GM12878 (cell line): ENCODE results near the gene MRPS35. TPM values are rescaled to one million over a fixed set of nuclear protein-coding genes. Genes with fewer than 3 reads are reported as not detected.

Source experiments
- ATAC-seq: fragments of 200-7000 bp; cut with Tn5 transposase; 3 replicates; pipeline ENCODE4 v1.9.1; 2020; ENCODE audit warnings: mild to moderate bottlenecking, moderate library complexity
- BruUV-seq: library from RNA; stranded (reverse); fragments of 400-500 nt; replicated peaks from 2 replicates; lab custom pipeline; 2021; lab: Mats Ljungman, UMichigan
- CTCF ChIA-PET: fragments of 300-600 bp; sonication (Branson Sonifier 250); formaldehyde crosslinking; extraction: SDS; loops from one replicate; lab custom pipeline; 2021; ENCODE audit warnings: inconsistent platforms; lab: Yijun Ruan, JAX
- POLR2A ChIA-PET: fragments of 350-600 bp; formaldehyde crosslinking; extraction: SDS; loops from one replicate; lab custom pipeline; 2021; ENCODE audit warnings: inconsistent platforms; lab: Charles Lee
- RAD21 ChIA-PET: fragments of 300-600 bp; sonication (Branson Sonifier 250); formaldehyde crosslinking; loops from one replicate; lab custom pipeline; 2023; ENCODE audit warnings: antibody characterized with exemption; ENCODE audit not compliant: unreplicated experiment; lab: Charles Lee
- SMC1A ChIA-PET: fragments of 300-600 bp; sonication (Branson Sonifier 250); formaldehyde crosslinking; loops from one replicate; lab custom pipeline; 2023; ENCODE audit not compliant: unreplicated experiment, uncharacterized antibody; lab: Charles Lee
- DNase-seq: peaks from one replicate; pipeline ENCODE4 v3.0.0-alpha.2; 2011; ENCODE audit warnings: low read depth, low spot score
- FAIRE-seq: peaks from 3 replicates; lab custom pipeline; 2011; peaks lifted over from hg19 to GRCh38; lab: Jason Lieb, UNC
- H2AFZ ChIP-seq: 2 replicates; pipeline ENCODE4 v1.6.0; 2011; ENCODE audit warnings: low read depth, low read length, control low read depth; ENCODE audit not compliant: control insufficient read depth
- H3K27ac ChIP-seq: 2 replicates; pipeline ENCODE4 v1.5.1; 2011; ENCODE audit warnings: control low read depth; ENCODE audit not compliant: control insufficient read depth, insufficient read depth
- H3K27me3 ChIP-seq, 2 experiments: replicated peaks in 1 of 2; 2 replicates each; pipeline versions ENCODE4 v1.6.0 to v1.6.1; 2011; ENCODE audit warnings: low read length in 1 of 2; ENCODE audit not compliant: control insufficient read depth in 2 of 2, insufficient read depth in 2 of 2
- H3K36me3 ChIP-seq, 2 experiments: 2 replicates each; pipeline ENCODE4 v1.5.1; 2011; ENCODE audit warnings: low read length in 1 of 2; ENCODE audit not compliant: control insufficient read depth in 2 of 2, insufficient read depth in 2 of 2
- H3K4me1 ChIP-seq: 2 replicates; pipeline ENCODE4 v1.6.1; 2011; ENCODE audit warnings: mild to moderate bottlenecking, low read length, moderate library complexity, mixed read lengths; ENCODE audit not compliant: control insufficient read depth, insufficient read depth
- H3K4me2 ChIP-seq: 2 replicates; pipeline ENCODE4 v1.6.0; 2011; ENCODE audit warnings: control low read depth; ENCODE audit not compliant: control insufficient read depth, insufficient read depth
- H3K4me3 ChIP-seq: fragments of 200-600 bp; sonication (generic); 2 replicates; pipeline ENCODE4 v1.5.1; 2016
- H3K79me2 ChIP-seq: 2 replicates; pipeline ENCODE4 v1.6.0; 2011; ENCODE audit warnings: low read length; ENCODE audit not compliant: control insufficient read depth, insufficient read depth
- H3K9ac ChIP-seq: 2 replicates; pipeline ENCODE4 v1.8.0; 2011; ENCODE audit warnings: low read length, control low read depth, mixed read lengths; ENCODE audit not compliant: control insufficient read depth, insufficient read depth
- H3K9me3 ChIP-seq: replicated peaks from 3 replicates; pipeline ENCODE4 v1.5.1; 2011; ENCODE audit warnings: mild to moderate bottlenecking, low read length; ENCODE audit not compliant: control insufficient read depth, insufficient read depth
- H4K20me1 ChIP-seq: 2 replicates; pipeline ENCODE4 v1.6.0; 2011; ENCODE audit not compliant: control insufficient read depth, insufficient read depth
- CREM ChIP-seq: IDR thresholded peaks from 2 replicates; pipeline ENCODE4 v1.6.1; 2014; ENCODE audit warnings: antibody characterized with exemption, low read depth
- ETV6 ChIP-seq, 2 experiments: fragments of 450-650 bp in 1 of 2; IDR thresholded peaks in 1 of 2; conservative IDR thresholded peaks in 1 of 2; 2 replicates each; pipeline ENCODE4 v1.6.1; 2014; ENCODE audit warnings: antibody characterized with exemption in 1 of 2, borderline replicate concordance in 1 of 2, low read depth in 1 of 2, mild to moderate bottlenecking in 1 of 2, moderate library complexity in 1 of 2
- FOXK2 ChIP-seq: fragments of 450-650 bp; IDR thresholded peaks from 2 replicates; pipeline ENCODE4 v1.6.1; 2017; ENCODE audit warnings: mild to moderate bottlenecking, moderate library complexity
- IKZF2 ChIP-seq, 2 experiments: fragments of 450-650 bp; IDR thresholded peaks; 2 replicates each; pipeline ENCODE4 v1.6.1; 2017; ENCODE audit warnings: mild to moderate bottlenecking in 2 of 2, moderate library complexity in 2 of 2
- MXI1 ChIP-seq: fragments of 150-350 bp; IDR thresholded peaks from 2 replicates; pipeline ENCODE4 v1.6.1; 2011; ENCODE audit warnings: low read depth, mild to moderate bottlenecking, inconsistent platforms, low read length, improper control_type of control experiment
- ZNF24 ChIP-seq: fragments of 450-650 bp; IDR thresholded peaks from 2 replicates; pipeline ENCODE4 v1.6.1; 2017; ENCODE audit warnings: antibody characterized with exemption, mild to moderate bottlenecking
- WGBS: methylation state at CpG from one replicate; pipeline ENCODE4 v1.1.6; 2016; ENCODE audit warnings: low lambda C conversion rate; ENCODE audit not compliant: insufficient replicate concordance, insufficient coverage; ENCODE audit errors: missing lambda C conversion rate; 5-methylcytosine and 5-hydroxymethylcytosine counted together
- in situ Hi-C: fragments of 300-500 bp; cut with MboI; formaldehyde crosslinking; loops from 9 replicates; pipeline ENCODE4 v1.14.3; 2018; ENCODE audit warnings: mixed read lengths
- intact Hi-C: fragments of 100-400 bp; cut with micrococcal nuclease; formaldehyde crosslinking; loops from one replicate; pipeline ENCODE4 v1.14.2; 2022; ENCODE audit not compliant: unreplicated experiment
- polyA plus RNA-seq, 11 experiments: library from polyadenylated mRNA; depleted of rRNA in 4 of 11; unstranded in 6 of 11; stranded (reverse) in 5 of 11; fragments of >200 nt; fragmentation: Nextera tagmentation in 4 of 11; fragmentation: Illumina TruSeq in 1 of 11; extraction: Ambion mirVana in 4 of 11; extraction: Trizol in 1 of 11; gene quantifications; 1 replicate in 1 of 11; 2 replicates in 10 of 11; pipeline versions ENCODE4 v1.2.1 to v1.2.3, GENCODE V29; 2011 to 2016; ENCODE audit warnings: inconsistent platforms in 2 of 11, missing spikeins in 2 of 11, low read depth in 1 of 11
- total RNA-seq, 4 experiments: library from RNA; depleted of rRNA in 3 of 4; stranded (reverse); fragments of >200 nt in 3 of 4; fragmentation: Illumina TruSeq in 1 of 4; extraction: Trizol in 1 of 4; gene quantifications; 2 replicates each; pipeline versions ENCODE4 v1.2.1 to v1.2.3, GENCODE V29; 2013 to 2021
- TF ChIP-seq, protein P1 (sequence below): fragments of 450-650 bp; IDR thresholded peaks from 2 replicates; pipeline ENCODE4 v1.6.1; 2016; ENCODE audit warnings: mild to moderate bottlenecking
- TF ChIP-seq, protein P2 (sequence below): fragments of 150-350 bp; IDR thresholded peaks from 2 replicates; pipeline ENCODE4 v1.6.1; 2014; ENCODE audit warnings: mild to moderate bottlenecking, low read depth, low read length
- TF ChIP-seq, protein P3 (sequence below): fragments of 450-650 bp; IDR thresholded peaks from 2 replicates; pipeline ENCODE4 v1.6.1; 2018; ENCODE audit warnings: mild to moderate bottlenecking, low read depth, moderate library complexity; ENCODE audit not compliant: partially characterized antibody
- TF ChIP-seq, protein P4 (sequence below): IDR thresholded peaks from 2 replicates; pipeline ENCODE4 v1.6.1; 2011; ENCODE audit warnings: borderline replicate concordance, low read depth, mild to moderate bottlenecking, moderate library complexity, low read length; ENCODE audit not compliant: insufficient read depth, poor library complexity, severe bottlenecking
- TF ChIP-seq, protein P5 (sequence below): fragments of 450-650 bp; IDR thresholded peaks from 2 replicates; pipeline ENCODE4 v1.6.1; 2017; ENCODE audit warnings: antibody characterized with exemption, mild to moderate bottlenecking, moderate library complexity

MRPS35 gene
- total and polyA plus RNA-seq, 10 of the 15 experiments (the other 5 are each of a cell fraction or from before 2014, with no cell fraction given), result 45.7 to 111 (median 67.1) TPM

DNA sequence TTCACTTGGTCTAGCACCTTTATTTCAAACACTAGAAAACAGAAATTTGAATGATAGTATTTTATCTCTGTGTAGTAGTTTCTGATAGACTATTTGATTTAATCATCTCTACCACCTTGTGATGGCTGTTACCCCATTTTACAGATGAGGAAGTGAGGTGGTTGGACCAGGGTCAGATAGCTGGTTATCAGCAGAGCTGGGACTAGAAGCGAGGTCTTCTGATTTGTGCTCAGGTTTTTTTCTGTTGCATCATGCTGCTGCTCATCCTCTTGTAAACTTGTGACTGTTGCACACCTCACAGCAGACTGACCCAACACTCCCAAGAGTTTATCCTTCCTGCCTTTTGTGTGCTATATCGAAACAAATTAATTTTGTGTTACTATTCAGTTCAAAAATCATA, 79.5 kb downstream of the MRPS35 start:
- Histone ChIP-seq H3K27ac (no peak overlapping the region), H3K79me2 (peaks cover 3% of the 10 kb centered on the region), H3K9me3 (no peaks in the 10 kb centered on the region), H3K36me3 (peaks cover 0 to 19% of the 10 kb centered on the region in 2 experiments; a peak in 2 of 4 replicates), H3K4me3 (no peak overlapping the region), H3K9ac (no peak overlapping the region), H3K27me3 (no peaks in the 10 kb centered on the region), H3K4me2 (no peak overlapping the region), H3K4me1 (no peaks in the 10 kb centered on the region), H2AFZ (no peak overlapping the region), H4K20me1 (no peaks in the 10 kb centered on the region)
- WGBS, result 100% methylated on average over 2 of the region's 2 CpGs
- RAD21 ChIA-PET, result no interaction called here
- in situ Hi-C loops, result no loop called here
- FAIRE-seq (no peak), DNase-seq (no peak), ATAC-seq (no peak)
- CTCF ChIA-PET, result no interaction called here
- POLR2A ChIA-PET, result no interaction called here
- BruUV-seq, result no TSS peak
- SMC1A ChIA-PET, result interaction anchor here (0.6 to 1.5 kb wide), 3 partner anchors 19 to 408 kb away, joined by 3 read pairs; no protein-coding TSS in a partner anchor
- intact Hi-C loops, result no loop called here
- TF ChIP-seq CREM (no peak), FOXK2 (no peak), ETV6 (conservative IDR thresholded peaks at IDR 0.05 in 1 of 2, IDR thresholded peaks at IDR 0.05 in 1 of 2; ENCODE audit: borderline replicate concordance in 1 of 2, low read depth in 1 of 2) (no peak), MXI1 (no peak), IKZF2 (IDR thresholded peaks at IDR 0.05) (no peak), ZNF24 (no peak)
- TF ChIP-seq, protein P1, sequence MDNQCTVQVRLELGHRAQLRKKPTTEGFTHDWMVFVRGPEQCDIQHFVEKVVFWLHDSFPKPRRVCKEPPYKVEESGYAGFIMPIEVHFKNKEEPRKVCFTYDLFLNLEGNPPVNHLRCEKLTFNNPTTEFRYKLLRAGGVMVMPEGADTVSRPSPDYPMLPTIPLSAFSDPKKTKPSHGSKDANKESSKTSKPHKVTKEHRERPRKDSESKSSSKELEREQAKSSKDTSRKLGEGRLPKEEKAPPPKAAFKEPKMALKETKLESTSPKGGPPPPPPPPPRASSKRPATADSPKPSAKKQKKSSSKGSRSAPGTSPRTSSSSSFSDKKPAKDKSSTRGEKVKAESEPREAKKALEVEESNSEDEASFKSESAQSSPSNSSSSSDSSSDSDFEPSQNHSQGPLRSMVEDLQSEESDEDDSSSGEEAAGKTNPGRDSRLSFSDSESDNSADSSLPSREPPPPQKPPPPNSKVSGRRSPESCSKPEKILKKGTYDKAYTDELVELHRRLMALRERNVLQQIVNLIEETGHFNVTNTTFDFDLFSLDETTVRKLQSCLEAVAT, result no peak
- TF ChIP-seq, protein P2, sequence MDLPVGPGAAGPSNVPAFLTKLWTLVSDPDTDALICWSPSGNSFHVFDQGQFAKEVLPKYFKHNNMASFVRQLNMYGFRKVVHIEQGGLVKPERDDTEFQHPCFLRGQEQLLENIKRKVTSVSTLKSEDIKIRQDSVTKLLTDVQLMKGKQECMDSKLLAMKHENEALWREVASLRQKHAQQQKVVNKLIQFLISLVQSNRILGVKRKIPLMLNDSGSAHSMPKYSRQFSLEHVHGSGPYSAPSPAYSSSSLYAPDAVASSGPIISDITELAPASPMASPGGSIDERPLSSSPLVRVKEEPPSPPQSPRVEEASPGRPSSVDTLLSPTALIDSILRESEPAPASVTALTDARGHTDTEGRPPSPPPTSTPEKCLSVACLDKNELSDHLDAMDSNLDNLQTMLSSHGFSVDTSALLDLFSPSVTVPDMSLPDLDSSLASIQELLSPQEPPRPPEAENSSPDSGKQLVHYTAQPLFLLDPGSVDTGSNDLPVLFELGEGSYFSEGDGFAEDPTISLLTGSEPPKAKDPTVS, result no peak
- TF ChIP-seq, protein P3, sequence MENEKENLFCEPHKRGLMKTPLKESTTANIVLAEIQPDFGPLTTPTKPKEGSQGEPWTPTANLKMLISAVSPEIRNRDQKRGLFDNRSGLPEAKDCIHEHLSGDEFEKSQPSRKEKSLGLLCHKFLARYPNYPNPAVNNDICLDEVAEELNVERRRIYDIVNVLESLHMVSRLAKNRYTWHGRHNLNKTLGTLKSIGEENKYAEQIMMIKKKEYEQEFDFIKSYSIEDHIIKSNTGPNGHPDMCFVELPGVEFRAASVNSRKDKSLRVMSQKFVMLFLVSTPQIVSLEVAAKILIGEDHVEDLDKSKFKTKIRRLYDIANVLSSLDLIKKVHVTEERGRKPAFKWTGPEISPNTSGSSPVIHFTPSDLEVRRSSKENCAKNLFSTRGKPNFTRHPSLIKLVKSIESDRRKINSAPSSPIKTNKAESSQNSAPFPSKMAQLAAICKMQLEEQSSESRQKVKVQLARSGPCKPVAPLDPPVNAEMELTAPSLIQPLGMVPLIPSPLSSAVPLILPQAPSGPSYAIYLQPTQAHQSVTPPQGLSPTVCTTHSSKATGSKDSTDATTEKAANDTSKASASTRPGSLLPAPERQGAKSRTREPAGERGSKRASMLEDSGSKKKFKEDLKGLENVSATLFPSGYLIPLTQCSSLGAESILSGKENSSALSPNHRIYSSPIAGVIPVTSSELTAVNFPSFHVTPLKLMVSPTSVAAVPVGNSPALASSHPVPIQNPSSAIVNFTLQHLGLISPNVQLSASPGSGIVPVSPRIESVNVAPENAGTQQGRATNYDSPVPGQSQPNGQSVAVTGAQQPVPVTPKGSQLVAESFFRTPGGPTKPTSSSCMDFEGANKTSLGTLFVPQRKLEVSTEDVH, result no peak
- TF ChIP-seq, protein P4, sequence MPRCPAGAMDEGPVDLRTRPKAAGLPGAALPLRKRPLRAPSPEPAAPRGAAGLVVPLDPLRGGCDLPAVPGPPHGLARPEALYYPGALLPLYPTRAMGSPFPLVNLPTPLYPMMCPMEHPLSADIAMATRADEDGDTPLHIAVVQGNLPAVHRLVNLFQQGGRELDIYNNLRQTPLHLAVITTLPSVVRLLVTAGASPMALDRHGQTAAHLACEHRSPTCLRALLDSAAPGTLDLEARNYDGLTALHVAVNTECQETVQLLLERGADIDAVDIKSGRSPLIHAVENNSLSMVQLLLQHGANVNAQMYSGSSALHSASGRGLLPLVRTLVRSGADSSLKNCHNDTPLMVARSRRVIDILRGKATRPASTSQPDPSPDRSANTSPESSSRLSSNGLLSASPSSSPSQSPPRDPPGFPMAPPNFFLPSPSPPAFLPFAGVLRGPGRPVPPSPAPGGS, result no peak
- TF ChIP-seq, protein P5, sequence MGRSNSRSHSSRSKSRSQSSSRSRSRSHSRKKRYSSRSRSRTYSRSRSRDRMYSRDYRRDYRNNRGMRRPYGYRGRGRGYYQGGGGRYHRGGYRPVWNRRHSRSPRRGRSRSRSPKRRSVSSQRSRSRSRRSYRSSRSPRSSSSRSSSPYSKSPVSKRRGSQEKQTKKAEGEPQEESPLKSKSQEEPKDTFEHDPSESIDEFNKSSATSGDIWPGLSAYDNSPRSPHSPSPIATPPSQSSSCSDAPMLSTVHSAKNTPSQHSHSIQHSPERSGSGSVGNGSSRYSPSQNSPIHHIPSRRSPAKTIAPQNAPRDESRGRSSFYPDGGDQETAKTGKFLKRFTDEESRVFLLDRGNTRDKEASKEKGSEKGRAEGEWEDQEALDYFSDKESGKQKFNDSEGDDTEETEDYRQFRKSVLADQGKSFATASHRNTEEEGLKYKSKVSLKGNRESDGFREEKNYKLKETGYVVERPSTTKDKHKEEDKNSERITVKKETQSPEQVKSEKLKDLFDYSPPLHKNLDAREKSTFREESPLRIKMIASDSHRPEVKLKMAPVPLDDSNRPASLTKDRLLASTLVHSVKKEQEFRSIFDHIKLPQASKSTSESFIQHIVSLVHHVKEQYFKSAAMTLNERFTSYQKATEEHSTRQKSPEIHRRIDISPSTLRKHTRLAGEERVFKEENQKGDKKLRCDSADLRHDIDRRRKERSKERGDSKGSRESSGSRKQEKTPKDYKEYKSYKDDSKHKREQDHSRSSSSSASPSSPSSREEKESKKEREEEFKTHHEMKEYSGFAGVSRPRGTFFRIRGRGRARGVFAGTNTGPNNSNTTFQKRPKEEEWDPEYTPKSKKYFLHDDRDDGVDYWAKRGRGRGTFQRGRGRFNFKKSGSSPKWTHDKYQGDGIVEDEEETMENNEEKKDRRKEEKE, result no peak
